Panc1 (cell line): Measurements from ENCODE around the gene LRP3. TPM values are rescaled to one million over a fixed set of nuclear protein-coding genes. Genes with fewer than 3 reads are reported as not detected.

Experiments
- ATAC-seq: fragments of 200-7000 bp; cut with Tn5 transposase; 2 replicates; pipeline ENCODE4 v1.9.1; 2020; ENCODE audit warnings: mild to moderate bottlenecking, moderate library complexity
- BruUV-seq: library from RNA; stranded (reverse); fragments of 400-500 nt; replicated peaks from 2 replicates; lab custom pipeline; 2021; lab: Mats Ljungman, UMichigan
- CTCF ChIA-PET: fragments of 300-600 bp; sonication (Branson Sonifier 250); formaldehyde crosslinking; loops from one replicate; lab custom pipeline; 2022; ENCODE audit warnings: antibody characterized with exemption; lab: Charles Lee
- POLR2A ChIA-PET: fragments of 300-600 bp; sonication (Branson Sonifier 250); formaldehyde crosslinking; loops from one replicate; lab custom pipeline; 2022; ENCODE audit warnings: antibody characterized with exemption; lab: Charles Lee
- DNase-seq: peaks from one replicate; pipeline ENCODE4 v3.0.0-alpha.2; 2010; ENCODE audit warnings: low read depth, low spot score
- H3K27ac ChIP-seq: 2 replicates; pipeline ENCODE4 v1.5.1; 2011; ENCODE audit warnings: mild to moderate bottlenecking, low read length, inconsistent platforms
- H3K27me3 ChIP-seq: fragments of 200-500 bp; sonication (Bioruptor generic); 2 replicates; pipeline ENCODE4 v1.6.0; 2014; ENCODE audit warnings: low read length, inconsistent platforms; ENCODE audit not compliant: control insufficient read depth, insufficient read depth
- H3K36me3 ChIP-seq: fragments of 200-500 bp; sonication (Bioruptor generic); 2 replicates; pipeline ENCODE4 v1.5.1; 2014; ENCODE audit warnings: inconsistent platforms, mild to moderate bottlenecking, low read length, moderate library complexity; ENCODE audit not compliant: control insufficient read depth, insufficient read depth
- H3K4me1 ChIP-seq: 2 replicates; pipeline ENCODE4 v1.5.1; 2011; ENCODE audit warnings: inconsistent platforms, mild to moderate bottlenecking, low read length, moderate library complexity; ENCODE audit not compliant: control insufficient read depth, insufficient read depth
- H3K4me3 ChIP-seq, 2 experiments: 2 replicates each; pipeline ENCODE4 v1.5.1; 2011 to 2012; ENCODE audit warnings: low read depth in 2 of 2, low read length in 2 of 2, mild to moderate bottlenecking in 2 of 2, inconsistent platforms in 1 of 2, moderate library complexity in 1 of 2
- H3K9me3 ChIP-seq: fragments of 200-500 bp; sonication (Bioruptor generic); 2 replicates; pipeline ENCODE4 v1.5.1; 2014; ENCODE audit warnings: low read depth, mild to moderate bottlenecking, inconsistent platforms, low read length, moderate library complexity; ENCODE audit not compliant: control insufficient read depth, insufficient read depth
- POLR2AphosphoS5 ChIP-seq: IDR thresholded peaks from 2 replicates; pipeline ENCODE4 v1.6.1; 2012; ENCODE audit warnings: mild to moderate bottlenecking, low read depth, low read length, moderate library complexity
- SIN3A ChIP-seq: IDR thresholded peaks from 2 replicates; pipeline ENCODE4 v1.6.1; 2012; ENCODE audit warnings: low read depth, mild to moderate bottlenecking, low read length, moderate library complexity, borderline replicate concordance; ENCODE audit not compliant: insufficient read depth
- TCF7L2 ChIP-seq: IDR thresholded peaks from 2 replicates; pipeline ENCODE4 v1.6.1; 2011; ENCODE audit warnings: mild to moderate bottlenecking, low read depth, low read length, inconsistent platforms
- in situ Hi-C: cut with HindIII; loops from 2 replicates; pipeline ENCODE4 v1.10.0; 2016; ENCODE audit warnings: low sequenced_read_pairs, low pct_unique_long_range_greater_than_20kb
- intact Hi-C: fragments of 100-400 bp; cut with micrococcal nuclease; formaldehyde crosslinking; loops from one replicate; pipeline ENCODE4 v1.10.0; 2022; ENCODE audit not compliant: unreplicated experiment
- total RNA-seq: library from RNA; stranded (reverse); gene quantifications from one replicate; pipeline ENCODE4 v1.2.1, GENCODE V29; 2021; ENCODE audit not compliant: unreplicated experiment
- TF ChIP-seq, protein P1 (sequence below), 2 experiments: IDR thresholded peaks; 2 replicates each; pipeline ENCODE4 v1.6.1; 2011 to 2012; ENCODE audit warnings: low read depth in 2 of 2, control low read depth in 1 of 2, low read length in 1 of 2, mild to moderate bottlenecking in 1 of 2, moderate library complexity in 1 of 2; ENCODE audit not compliant: insufficient read depth in 1 of 2
- TF ChIP-seq, protein P2 (sequence below): fragments of 450-650 bp; IDR thresholded peaks from 2 replicates; pipeline ENCODE4 v1.5.1; 2017; ENCODE audit warnings: mild to moderate bottlenecking

The LRP3 gene
- total RNA-seq, 1 experiment from 2014 or later = 28.6 TPM

DNA sequence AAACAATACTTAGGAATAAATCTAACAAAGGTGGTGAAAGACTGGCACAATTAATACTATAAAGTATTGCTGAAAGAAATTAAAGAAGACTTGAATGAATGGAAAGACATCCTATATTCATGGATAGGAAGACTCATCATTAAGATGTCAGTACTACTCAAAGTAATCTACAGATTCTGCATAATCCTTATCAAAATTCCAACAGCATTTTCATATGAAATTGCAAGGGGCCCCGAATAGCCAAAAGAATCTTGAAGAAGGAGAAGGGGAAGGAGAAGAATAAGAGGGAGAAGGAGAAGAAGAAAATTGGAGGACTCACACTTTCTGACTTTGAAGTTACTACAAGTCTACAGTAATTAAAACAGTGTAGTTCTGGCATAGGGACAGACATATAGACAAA is 25.6 kb upstream of the LRP3 start:
- H3K27me3 ChIP-seq = no peaks in the 10 kb centered on the region
- POLR2A ChIA-PET = no interaction called here
- in situ Hi-C loops (no loop called here), intact Hi-C loops (no loop called here)
- H3K4me3 ChIP-seq = no peak overlapping the region
- DNase-seq (no peak), ATAC-seq (no peak)
- H3K9me3 ChIP-seq = no peaks in the 10 kb centered on the region; the same call in 1 of the 2 replicates
- TF ChIP-seq, protein P1, sequence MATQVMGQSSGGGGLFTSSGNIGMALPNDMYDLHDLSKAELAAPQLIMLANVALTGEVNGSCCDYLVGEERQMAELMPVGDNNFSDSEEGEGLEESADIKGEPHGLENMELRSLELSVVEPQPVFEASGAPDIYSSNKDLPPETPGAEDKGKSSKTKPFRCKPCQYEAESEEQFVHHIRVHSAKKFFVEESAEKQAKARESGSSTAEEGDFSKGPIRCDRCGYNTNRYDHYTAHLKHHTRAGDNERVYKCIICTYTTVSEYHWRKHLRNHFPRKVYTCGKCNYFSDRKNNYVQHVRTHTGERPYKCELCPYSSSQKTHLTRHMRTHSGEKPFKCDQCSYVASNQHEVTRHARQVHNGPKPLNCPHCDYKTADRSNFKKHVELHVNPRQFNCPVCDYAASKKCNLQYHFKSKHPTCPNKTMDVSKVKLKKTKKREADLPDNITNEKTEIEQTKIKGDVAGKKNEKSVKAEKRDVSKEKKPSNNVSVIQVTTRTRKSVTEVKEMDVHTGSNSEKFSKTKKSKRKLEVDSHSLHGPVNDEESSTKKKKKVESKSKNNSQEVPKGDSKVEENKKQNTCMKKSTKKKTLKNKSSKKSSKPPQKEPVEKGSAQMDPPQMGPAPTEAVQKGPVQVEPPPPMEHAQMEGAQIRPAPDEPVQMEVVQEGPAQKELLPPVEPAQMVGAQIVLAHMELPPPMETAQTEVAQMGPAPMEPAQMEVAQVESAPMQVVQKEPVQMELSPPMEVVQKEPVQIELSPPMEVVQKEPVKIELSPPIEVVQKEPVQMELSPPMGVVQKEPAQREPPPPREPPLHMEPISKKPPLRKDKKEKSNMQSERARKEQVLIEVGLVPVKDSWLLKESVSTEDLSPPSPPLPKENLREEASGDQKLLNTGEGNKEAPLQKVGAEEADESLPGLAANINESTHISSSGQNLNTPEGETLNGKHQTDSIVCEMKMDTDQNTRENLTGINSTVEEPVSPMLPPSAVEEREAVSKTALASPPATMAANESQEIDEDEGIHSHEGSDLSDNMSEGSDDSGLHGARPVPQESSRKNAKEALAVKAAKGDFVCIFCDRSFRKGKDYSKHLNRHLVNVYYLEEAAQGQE (IDR thresholded peaks at IDR 0.05; ENCODE audit: insufficient read depth in 1 of 2, low read depth in 2 of 2, low read length in 1 of 2) = no peak
- TF ChIP-seq TCF7L2 (no peak), SIN3A (no peak), POLR2AphosphoS5 (no peak)
- TF ChIP-seq, protein P2, sequence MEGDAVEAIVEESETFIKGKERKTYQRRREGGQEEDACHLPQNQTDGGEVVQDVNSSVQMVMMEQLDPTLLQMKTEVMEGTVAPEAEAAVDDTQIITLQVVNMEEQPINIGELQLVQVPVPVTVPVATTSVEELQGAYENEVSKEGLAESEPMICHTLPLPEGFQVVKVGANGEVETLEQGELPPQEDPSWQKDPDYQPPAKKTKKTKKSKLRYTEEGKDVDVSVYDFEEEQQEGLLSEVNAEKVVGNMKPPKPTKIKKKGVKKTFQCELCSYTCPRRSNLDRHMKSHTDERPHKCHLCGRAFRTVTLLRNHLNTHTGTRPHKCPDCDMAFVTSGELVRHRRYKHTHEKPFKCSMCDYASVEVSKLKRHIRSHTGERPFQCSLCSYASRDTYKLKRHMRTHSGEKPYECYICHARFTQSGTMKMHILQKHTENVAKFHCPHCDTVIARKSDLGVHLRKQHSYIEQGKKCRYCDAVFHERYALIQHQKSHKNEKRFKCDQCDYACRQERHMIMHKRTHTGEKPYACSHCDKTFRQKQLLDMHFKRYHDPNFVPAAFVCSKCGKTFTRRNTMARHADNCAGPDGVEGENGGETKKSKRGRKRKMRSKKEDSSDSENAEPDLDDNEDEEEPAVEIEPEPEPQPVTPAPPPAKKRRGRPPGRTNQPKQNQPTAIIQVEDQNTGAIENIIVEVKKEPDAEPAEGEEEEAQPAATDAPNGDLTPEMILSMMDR = no peak
- H3K4me1 ChIP-seq = peaks cover 17% of the 10 kb centered on the region
- no peak overlapping the region for H3K27ac ChIP-seq
- no peaks in the 10 kb centered on the region for H3K36me3 ChIP-seq
- CTCF ChIA-PET = no interaction called here
- BruUV-seq = no TSS peak

DNA sequence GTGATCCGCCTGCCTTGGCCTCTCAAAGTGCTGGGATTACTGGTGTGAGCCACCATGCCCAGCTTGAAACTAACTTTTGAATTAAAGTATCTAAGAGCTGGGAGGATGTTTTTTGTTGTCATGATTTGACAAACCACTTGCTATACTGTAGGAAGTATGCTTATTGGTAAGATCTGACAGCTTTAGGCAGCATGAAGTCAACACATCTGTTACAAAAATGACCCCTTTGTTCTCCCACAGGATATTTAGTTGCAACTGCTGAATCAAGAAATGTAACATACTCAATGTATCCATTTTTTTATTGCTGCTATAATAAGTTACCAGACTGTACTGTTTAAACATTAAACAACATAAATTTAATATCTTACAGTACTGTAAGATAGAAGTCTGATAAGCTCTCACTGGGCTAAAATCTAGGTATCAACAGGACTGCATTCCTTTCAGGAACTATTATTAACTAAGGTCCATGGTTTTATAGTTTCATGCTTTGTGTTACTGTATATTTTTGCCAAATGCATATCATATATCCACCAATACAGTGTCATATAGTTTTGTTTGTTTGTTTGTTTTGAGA is 22.8 kb upstream of the LRP3 start:
- intact Hi-C loops = no loop called here
- Histone ChIP-seq H3K4me1 (peaks cover 36% of the 10 kb centered on the region), H3K27me3 (no peaks in the 10 kb centered on the region), H3K36me3 (no peaks in the 10 kb centered on the region; the same call in 1 of the 2 replicates), H3K27ac (no peak overlapping the region), H3K4me3 (no peak overlapping the region), H3K9me3 (no peaks in the 10 kb centered on the region; the same call in 1 of the 2 replicates)
- ChIA-PET CTCF (no interaction called here), POLR2A (no interaction called here)
- ATAC-seq (no peak), DNase-seq (no peak)
- in situ Hi-C loops = no loop called here
- no TSS peak for BruUV-seq
- TF ChIP-seq POLR2AphosphoS5 = no peak
- TF ChIP-seq, protein P1 (IDR thresholded peaks at IDR 0.05; ENCODE audit: insufficient read depth in 1 of 2, low read depth in 2 of 2, low read length in 1 of 2) = no peak
- TF ChIP-seq TCF7L2 = no peak
- TF ChIP-seq SIN3A = no peak
- TF ChIP-seq, protein P2 = no peak
